Measurements from ENCODE around the gene TCP11. TPM values are rescaled to one million over a fixed set of nuclear protein-coding genes. Genes with fewer than 3 reads are reported as not detected.

The TCP11 gene
- 0.63 TPM for total RNA-seq

GRCh38 chr6:35141007-35141655 lies at the start of gene TCP11:
TCP11 (minus strand) TSS chr6:35141339; CDS start chr6:35140870, 469 bp downstream.

Small RNAs within 50 kb of the gene (small RNA-seq; reads per million reads assigned to genes)
- not detected for gene AL138721.1 (ENCODE audit: low replicate concordance)

Other genes with a start within 250 kb of the TCP11 start
- gene SCUBE3, start 72.6 kb upstream of the TCP11 start, total RNA-seq, result 2.8 TPM
- 20.7 TPM for gene ZNF76, start 118.4 kb upstream of the TCP11 start, total RNA-seq
- 1.6 TPM for gene DEF6, start 156.5 kb upstream of the TCP11 start, total RNA-seq
- gene PPARD, start 201.2 kb upstream of the TCP11 start, total RNA-seq, result 3.8 TPM